ENCODE data around the gene ASCL3.
"Not testable (repeated sequence)": the region's sequence is repeated elsewhere in the genome, so short reads cannot be mapped to it uniquely, and the experiment has no call there.

ASCL3 gene

GRCh38 chr11:8947230-8947943 lies 4.6 kb upstream of the ASCL3 start:
- DNase-seq: no peak

GRCh38 chr11:8941341-8942103 lies 1.3 kb downstream of the ASCL3 start:
- no peak for DNase-seq

DNA sequence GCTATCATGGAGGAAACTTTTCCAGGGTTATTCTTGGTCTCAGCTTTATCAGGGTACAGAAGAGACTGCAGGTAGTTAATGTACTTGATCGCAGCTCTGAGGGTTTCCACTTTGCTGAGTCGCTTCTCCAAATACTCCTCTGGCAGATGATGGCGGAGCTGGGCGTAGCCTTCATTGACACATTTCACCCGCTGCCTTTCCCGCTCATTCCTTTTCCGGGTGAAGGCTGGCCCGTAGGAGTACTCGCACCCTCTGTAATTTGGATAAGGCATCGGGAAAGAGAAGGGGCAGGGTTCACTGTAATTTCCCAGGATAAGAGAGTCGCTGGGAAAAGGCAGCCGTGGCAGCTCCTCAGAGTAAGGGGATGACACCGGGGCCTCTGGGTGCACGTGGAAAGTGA lies 5.2 kb downstream of the ASCL3 start:
- no peak for DNase-seq

GRCh38 chr11:8937159-8937558 lies 5.7 kb downstream of the ASCL3 start:
- no peak for DNase-seq

DNA sequence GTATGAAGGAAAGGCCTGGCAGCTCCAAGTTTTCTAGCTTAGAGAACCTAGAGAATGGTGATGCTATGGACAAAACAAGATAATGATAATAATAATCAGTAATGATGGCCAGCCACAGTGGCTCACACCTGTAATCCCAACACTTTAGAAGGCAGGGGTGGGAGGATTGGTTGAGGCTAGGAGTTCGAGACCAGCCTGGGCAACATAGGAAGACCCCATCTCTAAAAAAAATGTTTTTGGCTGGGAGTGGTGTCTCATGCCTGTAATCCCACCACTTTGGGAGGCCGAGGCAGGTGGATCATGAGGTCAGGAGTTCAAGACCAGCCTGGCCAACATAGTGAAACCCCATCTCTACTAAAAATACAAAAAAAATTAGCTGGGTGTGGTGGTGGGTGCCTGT lies 7.0 kb downstream of the ASCL3 start:
- DNase-seq: not testable (repeated sequence)

GRCh38 chr11:8934742-8935488 lies 7.9 kb downstream of the ASCL3 start:
- no peak for DNase-seq

DNA sequence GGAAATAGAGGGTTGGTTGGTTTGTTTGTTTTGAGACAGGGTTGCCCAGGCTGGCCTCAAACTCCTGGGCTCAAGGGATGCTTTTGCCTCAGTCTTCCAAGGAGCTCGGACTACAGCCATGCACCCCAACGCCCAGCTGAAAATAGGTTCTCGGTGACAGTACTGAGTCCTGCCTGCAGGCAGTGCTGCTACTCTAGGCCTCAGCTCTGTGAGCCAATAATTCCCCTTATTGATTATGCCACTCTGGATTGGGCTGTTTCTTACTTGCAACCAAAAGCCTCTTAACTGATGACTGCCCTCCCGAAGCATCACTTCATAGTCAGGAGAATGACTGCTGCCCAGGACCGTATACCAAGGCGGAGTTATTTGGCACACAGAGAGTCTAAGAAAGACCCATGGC lies 8.9 kb downstream of the ASCL3 start:
- DNase-seq: no peak

GRCh38 chr11:8932564-8933180 lies 10.1 kb downstream of the ASCL3 start, which contains the start of gene C11orf16:
Gene C11orf16 (minus strand): TSS chr11:8932947. CDS start chr11:8932308, 639 bp downstream.
- DNase-seq: no peak

GRCh38 chr11:8930456-8931175 lies 12.2 kb downstream of the ASCL3 start:
- no peak for DNase-seq

- DNase-seq: no peak
Observed at GRCh38 chr11:8928981-8929615, 13.7 kb downstream of the ASCL3 start.

DNA sequence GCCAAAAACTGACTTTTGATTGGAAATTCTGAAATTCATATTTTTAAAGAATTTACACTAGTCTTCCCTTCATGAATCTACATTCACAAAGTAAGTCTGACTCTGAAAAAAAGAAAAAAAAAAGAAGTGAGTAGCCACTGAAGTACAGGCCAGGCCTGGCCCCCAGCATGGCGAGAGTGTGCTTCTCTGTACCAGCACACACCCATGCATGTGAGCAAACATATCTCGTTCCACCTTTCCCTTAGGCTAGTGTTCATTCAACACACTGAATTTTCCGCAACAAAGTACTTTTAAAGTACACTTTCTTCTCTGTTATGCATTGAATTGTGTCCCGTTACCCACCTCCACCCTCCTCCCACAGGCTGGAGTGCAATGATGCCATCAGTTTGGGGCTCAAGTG lies 14.6 kb downstream of the ASCL3 start:
- no peak for DNase-seq

DNA sequence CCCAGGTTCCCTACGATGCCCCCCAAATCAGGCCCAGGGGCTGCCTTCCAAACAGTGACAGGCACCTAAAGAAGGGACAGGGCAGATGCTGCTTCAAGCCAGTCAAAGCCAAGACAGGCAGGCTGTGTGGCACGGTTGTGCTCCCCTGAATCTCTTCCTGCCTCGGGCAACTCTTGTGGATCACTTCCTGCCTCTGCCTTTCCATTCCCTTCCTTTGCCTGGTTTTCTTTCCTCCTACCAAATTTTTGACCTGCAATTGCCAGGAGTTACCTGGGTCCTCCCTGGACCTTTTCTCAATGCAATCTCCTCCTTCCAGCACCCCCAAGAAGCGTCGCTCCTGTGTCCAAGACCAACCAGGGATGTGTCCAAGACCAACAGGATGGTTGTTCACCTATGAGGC lies 15.6 kb downstream of the ASCL3 start:
- no peak for DNase-seq

GRCh38 chr11:8926236-8926635 lies 16.6 kb downstream of the ASCL3 start:
- DNase-seq: no peak

GRCh38 chr11:8925711-8926110 lies 17.1 kb downstream of the ASCL3 start:
- DNase-seq: no peak

- DNase-seq: no peak
Observed at GRCh38 chr11:8922691-8923090, 20.1 kb downstream of the ASCL3 start.

DNA sequence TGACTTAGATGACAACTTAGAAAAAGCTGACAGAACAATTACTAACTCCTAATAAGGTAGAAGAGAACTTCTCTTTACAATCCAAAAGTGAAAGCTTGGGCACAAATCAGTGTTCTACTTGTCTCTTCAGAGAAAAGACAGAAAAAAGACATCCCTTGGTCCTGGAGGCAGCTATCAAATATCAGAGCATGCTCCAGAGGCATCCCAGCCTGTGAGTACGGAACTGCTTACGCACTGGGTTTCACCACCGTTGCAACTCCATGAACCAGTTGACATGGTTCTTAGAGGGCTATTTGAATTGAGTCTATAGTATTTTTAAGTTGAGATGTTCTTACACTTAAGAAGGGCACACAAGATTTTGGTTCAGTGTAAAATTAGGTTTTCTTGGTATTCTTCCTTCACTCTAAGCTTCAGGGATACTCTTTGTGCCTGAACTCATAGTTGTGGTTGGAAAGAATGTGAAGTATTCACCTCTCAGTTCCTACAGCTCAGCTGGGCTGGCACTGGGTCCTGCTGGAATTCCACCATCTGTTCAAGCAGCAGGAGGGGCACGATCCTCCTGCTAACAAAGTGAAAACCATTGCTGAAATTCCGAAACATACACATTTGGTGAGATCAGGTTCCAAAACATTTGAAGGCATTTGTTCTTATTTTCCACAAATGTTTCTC lies 25.5 kb downstream of the ASCL3 start:
- no peak for DNase-seq

GRCh38 chr11:8914661-8915018 lies 28.2 kb downstream of the ASCL3 start:
- no peak for DNase-seq

GRCh38 chr11:8913961-8914660 lies 28.7 kb downstream of the ASCL3 start:
- DNase-seq: no peak

DNA sequence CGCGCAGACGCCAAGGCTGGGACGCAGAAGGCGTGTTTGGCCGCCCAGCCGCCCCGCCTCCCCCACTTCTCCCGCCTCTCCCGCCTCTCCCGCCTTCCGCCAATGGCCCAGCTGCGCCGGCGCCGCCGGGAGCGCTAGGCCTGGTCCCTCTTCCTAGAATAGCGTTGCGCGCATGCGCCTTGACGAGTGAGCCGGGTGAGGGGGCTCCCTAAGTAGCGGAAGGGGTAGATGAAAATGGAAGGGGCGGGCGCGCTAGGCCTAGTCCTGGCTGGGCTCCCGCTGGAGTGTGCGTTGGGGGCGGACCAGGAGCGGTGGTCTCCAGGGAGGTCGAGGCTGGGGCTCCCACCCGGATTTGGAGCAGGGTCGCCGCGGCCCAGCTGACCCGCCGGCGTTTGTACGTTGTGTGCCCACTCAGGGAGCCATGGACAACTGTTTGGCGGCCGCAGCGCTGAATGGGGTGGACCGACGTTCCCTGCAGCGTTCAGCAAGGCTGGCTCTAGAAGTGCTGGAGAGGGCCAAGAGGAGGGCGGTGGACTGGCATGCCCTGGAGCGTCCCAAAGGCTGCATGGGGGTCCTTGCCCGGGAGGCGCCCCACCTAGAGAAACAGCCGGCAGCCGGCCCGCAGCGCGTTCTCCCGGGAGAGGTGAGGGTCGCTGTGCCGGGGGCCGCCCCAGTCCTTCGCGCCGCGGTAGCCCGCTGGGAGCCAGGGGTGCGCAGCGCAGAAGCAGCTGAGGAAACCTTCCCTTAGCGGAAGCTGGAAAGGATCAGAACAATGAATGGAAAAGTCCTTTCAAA lies 31.6 kb downstream of the ASCL3 start, which contains the start of gene AKIP1:
AKIP1 (plus strand) TSS at position 161 of the 795 bp plus-strand sequence; CDS start at position 422, 261 bp downstream.
- DNase-seq: peak; percentile 98

DNA sequence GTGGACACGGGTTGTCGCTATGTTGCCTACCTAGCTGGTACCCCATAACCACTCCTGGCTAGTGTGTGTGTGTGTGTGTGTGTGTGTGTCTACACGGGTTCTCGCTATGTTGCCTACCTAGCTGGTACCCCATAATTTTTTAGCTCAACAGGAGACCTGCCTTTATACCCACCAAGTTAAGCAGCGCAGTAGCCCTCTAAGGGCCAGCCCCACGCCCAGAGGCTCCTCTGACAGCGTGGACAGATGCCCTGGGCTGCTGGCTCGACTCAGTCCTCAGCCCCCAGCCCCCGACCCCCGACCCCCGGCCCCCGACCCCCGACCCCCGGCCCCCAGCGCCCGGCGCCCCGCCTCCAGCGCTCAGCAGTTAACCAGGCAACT lies 32.2 kb downstream of the ASCL3 start:
- DNase-seq: no peak
